ENCODE data around the gene ERI3. TPM values are rescaled to one million over a fixed set of nuclear protein-coding genes. Genes with fewer than 3 reads are reported as not detected.

ERI3 gene
- total and polyA plus RNA-seq, 2 of the 4 experiments (the other 2 are of a cell fraction), result 56.6 to 70.9 TPM

- peak within 1 kb of the TSS; percentile 99 for H2AFZ ChIP-seq (replicated peaks; ENCODE audit: low read length, poor library complexity)
- BruUV-seq (replicated peaks), result no TSS peak
- ChIA-PET CTCF (no interaction called here), POLR2A (ENCODE audit: unreplicated experiment) (interaction anchor here (0.6 kb wide), 1 partner anchor 504 kb away, joined by 3 read pairs; no protein-coding TSS in a partner anchor)
- H3K9me3 ChIP-seq (ENCODE audit: control insufficient read depth, insufficient read depth, low read length), result no peaks in the 10 kb centered on the region
- H2BK15ac ChIP-seq (ENCODE audit: low read depth, low read length), result no peak within 1 kb of the TSS
- no peaks in the 10 kb centered on the region for H4K20me1 ChIP-seq (ENCODE audit: insufficient read depth, low read length)
- H3K4me1 ChIP-seq (ENCODE audit: control insufficient read depth, insufficient read depth, low read length), result peaks cover 3% of the 10 kb centered on the region
- peak within 1 kb of the TSS; percentile 88 for H3K14ac ChIP-seq (replicated peaks; ENCODE audit: low read depth, low read length)
- H3K9ac ChIP-seq (ENCODE audit: low read depth, low read length), result peak within 1 kb of the TSS; percentile 81
- peak within 1 kb of the TSS; percentile 40 to 98 for H4K8ac ChIP-seq (ENCODE audit: low read depth in 2 of 2, low read length in 2 of 2)
- peaks cover 13% of the 10 kb centered on the region for H3K36me3 ChIP-seq (ENCODE audit: control insufficient read depth, insufficient read depth, low read length)
- peak within 1 kb of the TSS; percentile 93 for H3K23ac ChIP-seq (ENCODE audit: low read depth, low read length)
- peak within 1 kb of the TSS; percentile 81 for H2BK5ac ChIP-seq (ENCODE audit: low read depth, low read length, poor library complexity, severe bottlenecking)
- ATAC-seq (ENCODE audit: low read depth) (peak; percentile 91), DNase-seq (peak; percentile 83)
- H2AK5ac ChIP-seq (ENCODE audit: low read depth, low read length), result peak within 1 kb of the TSS; percentile 93
- H3K56ac ChIP-seq (ENCODE audit: extremely low read depth, insufficient read depth, low read length), result peak within 1 kb of the TSS; percentile 46; the same call in 1 of the 2 replicates
- H3K4ac ChIP-seq (ENCODE audit: low read depth, low read length), result peak within 1 kb of the TSS; percentile 86
- H4K91ac ChIP-seq (ENCODE audit: insufficient read depth, low read depth, low read length), result peak within 1 kb of the TSS; percentile 44; the same call in 1 of the 2 replicates
- dilution Hi-C loops (cut with HindIII; ENCODE audit: low sequenced_read_pairs, unreplicated experiment) (no loop called here), in situ Hi-C loops (cut with MboI; ENCODE audit: low sequenced_read_pairs) (no loop called here), intact Hi-C loops (cut with micrococcal nuclease) (loop anchor here (5.0 kb wide), 1 partner anchor 166 kb away; no protein-coding TSS in a partner anchor)
- H3K27me3 ChIP-seq (ENCODE audit: control insufficient read depth, insufficient read depth, low read length), result no peaks in the 10 kb centered on the region
- H4K5ac ChIP-seq (ENCODE audit: low read depth, low read length), result peak within 1 kb of the TSS; percentile 82
- H3K4me2 ChIP-seq (ENCODE audit: low read depth, low read length), result peak within 1 kb of the TSS; percentile 100
- peak within 1 kb of the TSS; percentile 65 for H2BK120ac ChIP-seq (ENCODE audit: low read depth, low read length)
- 1% methylated on average over 17 of the region's 44 CpGs; no CpG with 5 or more reads in 1 of the 2 experiments for WGBS, 2 experiments (ENCODE audit: extremely low coverage in 2 of 2, insufficient read length in 1 of 2)
- peaks cover 13% of the 10 kb centered on the region; the same call in 1 of the 2 replicates for H3K9me1 ChIP-seq (ENCODE audit: insufficient read depth, low read length)
- H3K79me1 ChIP-seq (ENCODE audit: low read depth in 1 of 2, low read length in 2 of 2), result peaks cover 7 to 28% of the 10 kb centered on the region in 2 experiments
- no peak within 1 kb of the TSS for H2BK20ac ChIP-seq (ENCODE audit: low read depth, low read length)
- peak within 1 kb of the TSS; percentile 82 for H3K4me3 ChIP-seq (ENCODE audit: insufficient read depth, low read depth, low read length)
- H3K18ac ChIP-seq (ENCODE audit: low read depth, low read length), result peak within 1 kb of the TSS; percentile 44
- H2AK9ac ChIP-seq (replicated peaks; ENCODE audit: low read depth, low read length, poor library complexity), result peak within 1 kb of the TSS; percentile 80
- peak within 1 kb of the TSS; percentile 75 for H3K27ac ChIP-seq (ENCODE audit: insufficient read depth, low read length)
- TF ChIP-seq MAZ (IDR thresholded peaks at IDR 0.05; ENCODE audit: borderline replicate concordance, low read depth, low read length) (peak; percentile 89), CTCF (conservative IDR thresholded peaks at IDR 0.05; ENCODE audit: low read depth, low read length) (0 out of 2 replicates have a peak, but pooled peaks have one; percentile 2), ELK1 (IDR thresholded peaks at IDR 0.05; ENCODE audit: borderline replicate concordance, low read depth, low read length) (no peak), CEBPB (IDR thresholded peaks at IDR 0.05; ENCODE audit: low read depth, low read length) (no peak), FOS (IDR thresholded peaks at IDR 0.05; ENCODE audit: low read depth, low read length) (no peak), RFX5 (IDR thresholded peaks at IDR 0.05; ENCODE audit: low read depth, low read length) (no peak), POLR2A (IDR thresholded peaks at IDR 0.05; ENCODE audit: low read depth, low read length) (no peak), RCOR1 (IDR thresholded peaks at IDR 0.05; ENCODE audit: insufficient replicate concordance, low read length) (no peak), CHD1 (IDR thresholded peaks at IDR 0.05; ENCODE audit: low read depth, low read length) (no peak), SMC3 (IDR thresholded peaks at IDR 0.05; ENCODE audit: low read depth, low read length) (peak; percentile 20), RAD21 (IDR thresholded peaks at IDR 0.05; ENCODE audit: low read length) (peak; percentile 39), USF2 (IDR thresholded peaks at IDR 0.05; ENCODE audit: low read depth, low read length) (peak; percentile 14; the same call in 1 of the 2 replicates), MXI1 (IDR thresholded peaks at IDR 0.05; ENCODE audit: borderline replicate concordance, low read depth, low read length) (0 out of 2 replicates have a peak, but pooled peaks have one; percentile 46)
These were observed 141.6 kb downstream of the ERI3 start, which contains the start of gene DMAP1 for GRCh38 chr1:44213222-44214112. Gene DMAP1, plus strand, starts transcription at chr1:44213471. Its CDS starts 283 bp downstream, at chr1:44213754.

All from IMR-90 (cell line).